ENCODE data around the gene MMP15. TPM values are rescaled to one million over a fixed set of nuclear protein-coding genes. Genes with fewer than 3 reads are reported as not detected.

The MMP15 gene
- total RNA-seq, 1 experiment from 2014 or later = 27.0 TPM

GRCh38 chr16:58021661-58022551 is 3.6 kb upstream of the MMP15 start:
- intact Hi-C loops (cut with micrococcal nuclease; ENCODE audit: unreplicated experiment) = loop anchor here (5.0 to 10.0 kb wide), 2 partner anchors 315 to 733 kb away; no protein-coding TSS in a partner anchor
- Histone ChIP-seq H3K4me1 (peaks cover 16% of the 10 kb centered on the region), H3K36me3 (ENCODE audit: control insufficient read depth, insufficient read depth, low read length) (no peaks in the 10 kb centered on the region), H3K27me3 (replicated peaks; ENCODE audit: control insufficient read depth, insufficient read depth, low read length) (no peaks in the 10 kb centered on the region), H3K9me3 (no peaks in the 10 kb centered on the region), H3K4me3 (ENCODE audit: low read depth, low read length) (no peak overlapping the region)
- Mint-ChIP-seq H3K4me3 (ENCODE audit: unreplicated experiment) (no peak overlapping the region), H3K9me3 (ENCODE audit: unreplicated experiment) (no peaks in the 10 kb centered on the region), H3K27me3 (ENCODE audit: insufficient read depth, unreplicated experiment) (no peaks in the 10 kb centered on the region), H3K27ac (ENCODE audit: unreplicated experiment) (peak overlapping the region; percentile 38), H3K4me1 (ENCODE audit: low read depth, unreplicated experiment) (peaks cover 7% of the 10 kb centered on the region), H3K36me3 (ENCODE audit: insufficient read depth, unreplicated experiment) (peaks cover 12% of the 10 kb centered on the region)
- no peak for TF ChIP-seq CTCF (IDR thresholded peaks at IDR 0.05; ENCODE audit: insufficient read depth in 1 of 2, low read depth in 1 of 2, low read length in 1 of 2, severe bottlenecking in 1 of 2, unreplicated experiment in 1 of 2)
- ChIA-PET CTCF (interaction anchor here (1.4 kb wide), 1 partner anchor 100 kb away, joined by 4 read pairs; no protein-coding TSS in a partner anchor), POLR2A (no interaction called here)
- no TSS peak for BruUV-seq (replicated peaks)
- no peak for DNase-seq

DNA sequence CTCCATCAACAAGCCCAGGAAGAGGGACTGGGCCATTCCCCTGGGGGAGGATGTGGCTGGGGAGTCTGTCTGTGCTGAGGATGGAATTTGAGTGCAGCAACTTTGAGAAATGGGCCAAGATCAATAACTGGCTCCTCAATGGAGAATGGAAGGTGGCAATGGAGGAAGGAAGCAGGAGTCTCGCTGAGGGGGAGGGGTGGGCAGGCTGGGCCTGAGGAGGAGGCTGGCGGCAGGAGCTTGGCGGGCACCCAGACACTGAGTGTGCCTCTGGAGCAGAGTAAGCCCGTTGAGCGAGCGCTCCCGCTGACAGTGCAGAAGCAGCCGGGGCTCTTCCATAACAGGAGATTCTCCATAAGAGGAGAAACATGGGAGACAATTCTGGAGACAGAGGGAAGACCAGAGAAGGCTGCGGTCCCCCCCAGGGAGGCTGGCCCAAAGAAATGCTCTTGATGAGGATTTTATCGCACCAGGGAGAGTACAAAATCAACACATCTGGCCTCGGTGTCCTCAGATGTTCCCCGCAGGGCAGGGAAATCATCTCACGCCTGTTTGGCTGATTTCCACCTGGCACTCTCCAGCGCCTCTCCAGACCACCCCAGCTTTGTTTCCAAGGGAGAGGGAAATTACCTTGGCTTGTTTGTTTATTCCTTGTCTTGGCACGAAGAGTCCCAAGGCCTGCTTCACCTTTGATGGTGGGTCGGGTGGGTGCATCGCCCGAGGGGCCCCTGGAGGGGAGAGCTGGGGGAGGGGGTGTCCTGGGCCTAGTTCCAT is 2.8 kb upstream of the MMP15 start:
- BruUV-seq (replicated peaks) = no TSS peak
- H3K27me3 Mint-ChIP-seq (ENCODE audit: insufficient read depth, unreplicated experiment) = no peaks in the 10 kb centered on the region
- POLR2A ChIA-PET = interaction anchor here (2.2 kb wide), 1 partner anchor 107 kb away, joined by 59 read pairs; the partner anchor contains the start of gene CFAP20
- Histone ChIP-seq H3K9me3 (no peaks in the 10 kb centered on the region), H3K4me1 (peaks cover 16% of the 10 kb centered on the region), H3K36me3 (ENCODE audit: control insufficient read depth, insufficient read depth, low read length) (no peaks in the 10 kb centered on the region), H3K27me3 (replicated peaks; ENCODE audit: control insufficient read depth, insufficient read depth, low read length) (no peaks in the 10 kb centered on the region), H3K4me3 (ENCODE audit: low read depth, low read length) (no peak overlapping the region)
- CTCF ChIA-PET = interaction anchor here (0.6 to 2.5 kb wide), 3 partner anchors 12 to 159 kb away, joined by 3 to 44 read pairs (median 4); no protein-coding TSS in a partner anchor
- H3K36me3 Mint-ChIP-seq (ENCODE audit: insufficient read depth, unreplicated experiment) = peaks cover 12% of the 10 kb centered on the region
- peaks cover 7% of the 10 kb centered on the region for H3K4me1 Mint-ChIP-seq (ENCODE audit: low read depth, unreplicated experiment)
- no peak for TF ChIP-seq CTCF (IDR thresholded peaks at IDR 0.05; ENCODE audit: insufficient read depth in 1 of 2, low read depth in 1 of 2, low read length in 1 of 2, severe bottlenecking in 1 of 2, unreplicated experiment in 1 of 2)
- peak overlapping the region; percentile 38 for H3K27ac Mint-ChIP-seq (ENCODE audit: unreplicated experiment)
- no peaks in the 10 kb centered on the region for H3K9me3 Mint-ChIP-seq (ENCODE audit: unreplicated experiment)
- DNase-seq = no peak
- intact Hi-C loops (cut with micrococcal nuclease; ENCODE audit: unreplicated experiment) = loop anchor here (5.0 to 10.0 kb wide), 2 partner anchors 315 to 732 kb away; no protein-coding TSS in a partner anchor
- H3K4me3 Mint-ChIP-seq (ENCODE audit: unreplicated experiment) = no peak overlapping the region

Data from Caco-2 (cell line).